ENCODE data around the gene SLC30A2. TPM values are rescaled to one million over a fixed set of nuclear protein-coding genes. Genes with fewer than 3 reads are reported as not detected.

SLC30A2 gene
- total and polyA plus RNA-seq, 9 of the 15 experiments (the other 6 are each of a cell fraction or from before 2014, with no cell fraction given): 0.01 to 0.18 (median 0.06) TPM; not detected in 3

DNA sequence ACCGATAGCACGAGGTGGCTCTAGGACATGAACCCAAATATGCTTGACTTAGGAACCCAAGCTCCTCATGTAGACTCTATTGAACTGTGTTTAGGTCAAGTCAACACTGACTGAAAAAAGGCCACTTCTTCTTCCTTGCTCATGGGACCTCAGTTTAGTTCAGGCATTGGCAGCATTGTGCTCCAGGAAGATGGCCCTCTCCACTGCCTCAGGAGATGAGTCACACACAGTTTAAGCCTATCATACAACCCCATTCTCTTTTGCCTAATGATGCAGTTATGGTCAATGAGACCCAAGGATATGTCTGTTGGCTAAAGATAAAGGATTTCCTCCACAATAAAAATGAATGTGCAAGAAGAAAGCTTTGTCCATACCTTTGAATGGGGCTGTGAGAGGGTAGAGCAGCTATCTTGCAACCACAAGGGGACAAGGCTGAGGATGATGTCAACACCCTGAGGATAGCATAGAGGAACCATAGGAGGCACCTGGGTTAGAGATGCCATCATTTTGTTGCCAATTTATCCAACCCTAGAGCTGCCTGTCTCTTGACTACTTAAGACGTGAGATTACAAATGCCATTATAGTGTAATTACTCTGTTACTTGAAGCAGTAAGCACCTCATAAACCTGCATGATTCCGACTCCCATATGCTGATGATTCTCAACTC is 24.5 kb upstream of the SLC30A2 start (continued):
- TF ChIP-seq HNRNPUL1 (IDR thresholded peaks at IDR 0.05; ENCODE audit: low read length): no peak
- no peak for TF ChIP-seq PTBP1 (IDR thresholded peaks at IDR 0.05; ENCODE audit: low read depth, low read length)
- no peak for TF ChIP-seq ZNF165 (CRISPR knock-in tag; IDR thresholded peaks at IDR 0.05; ENCODE audit: borderline replicate concordance)
- no peak for TF ChIP-seq BCOR (IDR thresholded peaks at IDR 0.05)
- TF ChIP-seq, protein P1, sequence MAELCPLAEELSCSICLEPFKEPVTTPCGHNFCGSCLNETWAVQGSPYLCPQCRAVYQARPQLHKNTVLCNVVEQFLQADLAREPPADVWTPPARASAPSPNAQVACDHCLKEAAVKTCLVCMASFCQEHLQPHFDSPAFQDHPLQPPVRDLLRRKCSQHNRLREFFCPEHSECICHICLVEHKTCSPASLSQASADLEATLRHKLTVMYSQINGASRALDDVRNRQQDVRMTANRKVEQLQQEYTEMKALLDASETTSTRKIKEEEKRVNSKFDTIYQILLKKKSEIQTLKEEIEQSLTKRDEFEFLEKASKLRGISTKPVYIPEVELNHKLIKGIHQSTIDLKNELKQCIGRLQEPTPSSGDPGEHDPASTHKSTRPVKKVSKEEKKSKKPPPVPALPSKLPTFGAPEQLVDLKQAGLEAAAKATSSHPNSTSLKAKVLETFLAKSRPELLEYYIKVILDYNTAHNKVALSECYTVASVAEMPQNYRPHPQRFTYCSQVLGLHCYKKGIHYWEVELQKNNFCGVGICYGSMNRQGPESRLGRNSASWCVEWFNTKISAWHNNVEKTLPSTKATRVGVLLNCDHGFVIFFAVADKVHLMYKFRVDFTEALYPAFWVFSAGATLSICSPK (IDR thresholded peaks at IDR 0.05; ENCODE audit: borderline replicate concordance): no peak
- no peak for TF ChIP-seq SMARCA5 (IDR thresholded peaks at IDR 0.05)
- TF ChIP-seq, protein P2, sequence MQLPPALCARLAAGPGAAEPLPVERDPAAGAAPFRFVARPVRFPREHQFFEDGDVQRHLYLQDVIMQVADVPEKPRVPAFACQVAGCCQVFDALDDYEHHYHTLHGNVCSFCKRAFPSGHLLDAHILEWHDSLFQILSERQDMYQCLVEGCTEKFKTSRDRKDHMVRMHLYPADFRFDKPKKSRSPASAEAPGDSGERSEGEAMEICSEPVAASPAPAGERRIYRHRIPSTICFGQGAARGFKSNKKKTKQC (CRISPR knock-in tag; IDR thresholded peaks at IDR 0.05): no peak
- peak; percentile 69 to 72 for TF ChIP-seq NRF1 (conservative IDR thresholded peaks at IDR 0.05 in 1 of 2, IDR thresholded peaks at IDR 0.05 in 1 of 2)
- TF ChIP-seq, protein P3, sequence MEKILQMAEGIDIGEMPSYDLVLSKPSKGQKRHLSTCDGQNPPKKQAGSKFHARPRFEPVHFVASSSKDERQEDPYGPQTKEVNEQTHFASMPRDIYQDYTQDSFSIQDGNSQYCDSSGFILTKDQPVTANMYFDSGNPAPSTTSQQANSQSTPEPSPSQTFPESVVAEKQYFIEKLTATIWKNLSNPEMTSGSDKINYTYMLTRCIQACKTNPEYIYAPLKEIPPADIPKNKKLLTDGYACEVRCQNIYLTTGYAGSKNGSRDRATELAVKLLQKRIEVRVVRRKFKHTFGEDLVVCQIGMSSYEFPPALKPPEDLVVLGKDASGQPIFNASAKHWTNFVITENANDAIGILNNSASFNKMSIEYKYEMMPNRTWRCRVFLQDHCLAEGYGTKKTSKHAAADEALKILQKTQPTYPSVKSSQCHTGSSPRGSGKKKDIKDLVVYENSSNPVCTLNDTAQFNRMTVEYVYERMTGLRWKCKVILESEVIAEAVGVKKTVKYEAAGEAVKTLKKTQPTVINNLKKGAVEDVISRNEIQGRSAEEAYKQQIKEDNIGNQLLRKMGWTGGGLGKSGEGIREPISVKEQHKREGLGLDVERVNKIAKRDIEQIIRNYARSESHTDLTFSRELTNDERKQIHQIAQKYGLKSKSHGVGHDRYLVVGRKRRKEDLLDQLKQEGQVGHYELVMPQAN (IDR thresholded peaks at IDR 0.05; ENCODE audit: borderline replicate concordance): no peak
- 0 out of 2 replicates have a peak, but pooled peaks have one; percentile 56 for TF ChIP-seq MXI1 (IDR thresholded peaks at IDR 0.05; ENCODE audit: low read depth, low read length)
- peak; percentile 24 for TF ChIP-seq FOXK1 (CRISPR knock-in tag; IDR thresholded peaks at IDR 0.05; ENCODE audit: borderline replicate concordance)
- TF ChIP-seq HOXB6 (CRISPR knock-in tag; IDR thresholded peaks at IDR 0.05; ENCODE audit: borderline replicate concordance): no peak; the same call in 1 of the 2 replicates
- TF ChIP-seq ZNF212 (CRISPR knock-in tag; IDR thresholded peaks at IDR 0.05): no peak
- no peak for TF ChIP-seq SETDB1 (IDR thresholded peaks at IDR 0.05; ENCODE audit: low read length)
- TF ChIP-seq DACH1 (IDR thresholded peaks at IDR 0.05; ENCODE audit: partially characterized antibody): peak; percentile 31
- TF ChIP-seq EWSR1 (IDR thresholded peaks at IDR 0.05; ENCODE audit: borderline replicate concordance, low read depth, partially characterized antibody): no peak
- TF ChIP-seq, protein P4, sequence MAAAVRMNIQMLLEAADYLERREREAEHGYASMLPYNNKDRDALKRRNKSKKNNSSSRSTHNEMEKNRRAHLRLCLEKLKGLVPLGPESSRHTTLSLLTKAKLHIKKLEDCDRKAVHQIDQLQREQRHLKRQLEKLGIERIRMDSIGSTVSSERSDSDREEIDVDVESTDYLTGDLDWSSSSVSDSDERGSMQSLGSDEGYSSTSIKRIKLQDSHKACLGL (CRISPR knock-in tag; IDR thresholded peaks at IDR 0.05; ENCODE audit: borderline replicate concordance, poor library complexity, severe bottlenecking): no peak
- TF ChIP-seq PRPF4 (IDR thresholded peaks at IDR 0.05; ENCODE audit: insufficient read depth, low read depth, low read length, poor library complexity, severe bottlenecking): no peak
- no peak for TF ChIP-seq E2F3 (CRISPR knock-in tag; IDR thresholded peaks at IDR 0.05)
- no peak for TF ChIP-seq HMG20A (CRISPR knock-in tag; conservative IDR thresholded peaks at IDR 0.05)
- TF ChIP-seq HDAC3 (IDR thresholded peaks at IDR 0.05; ENCODE audit: borderline replicate concordance, partially characterized antibody): peak; percentile 92
- TF ChIP-seq ZBTB8A (IDR thresholded peaks at IDR 0.05; ENCODE audit: partially characterized antibody): no peak
- peak; percentile 75 for TF ChIP-seq POLR2A (conservative IDR thresholded peaks at IDR 0.05)
- no peak for TF ChIP-seq CREBBP (IDR thresholded peaks at IDR 0.05; ENCODE audit: low read depth, low read length)
- no peak for TF ChIP-seq RBM17 (IDR thresholded peaks at IDR 0.05; ENCODE audit: borderline replicate concordance, low read depth, low read length)
- peak; percentile 81 for TF ChIP-seq KHSRP (IDR thresholded peaks at IDR 0.05)
- TF ChIP-seq SMAD4 (CRISPR knock-in tag; conservative IDR thresholded peaks at IDR 0.05): peak; percentile 90
